GM18868 (cell line): ENCODE measurements around the gene GAGE10.
"Not testable (repeated sequence)": the region's sequence is repeated elsewhere in the genome, so short reads cannot be mapped to it uniquely, and the experiment has no call there.

Experiments used
- ATAC-seq: cut with Tn5 transposase; IDR thresholded peaks from one replicate; pipeline ENCODE4 v1.9.1; 2021; ENCODE audit warnings: mild to moderate bottlenecking, moderate library complexity; ENCODE audit not compliant: unreplicated experiment

The GAGE10 gene

GRCh38 chrX:49276207-49276606, 27.2 kb upstream of the GAGE10 start:
- no peak for ATAC-seq

GRCh38 chrX:49276671-49277534, 26.5 kb upstream of the GAGE10 start:
- no peak for ATAC-seq

GRCh38 chrX:49277535-49277830, 26.0 kb upstream of the GAGE10 start:
- no peak for ATAC-seq

- no peak for ATAC-seq
Observed at GRCh38 chrX:49278081-49278480, 25.4 kb upstream of the GAGE10 start.

GRCh38 chrX:49282647-49283011, 20.8 kb upstream of the GAGE10 start:
- no peak for ATAC-seq

- ATAC-seq: no peak
Observed at GRCh38 chrX:49284212-49284611, 19.2 kb upstream of the GAGE10 start.

GRCh38 chrX:49286136-49286535, 17.3 kb upstream of the GAGE10 start:
- ATAC-seq: no peak

GRCh38 chrX:49286581-49286980, 16.9 kb upstream of the GAGE10 start:
- ATAC-seq: no peak

- no peak for ATAC-seq
Observed at GRCh38 chrX:49287665-49288064, 15.8 kb upstream of the GAGE10 start.

GRCh38 chrX:49290215-49290614, 13.2 kb upstream of the GAGE10 start:
- ATAC-seq: no peak

GRCh38 chrX:49291615-49292337, 11.7 kb upstream of the GAGE10 start:
- peak; percentile 82 for ATAC-seq

GRCh38 chrX:49292400-49293362, 10.8 kb upstream of the GAGE10 start:
- ATAC-seq: no peak

- ATAC-seq: not testable (repeated sequence)
Observed at GRCh38 chrX:49299293-49299692, 4.2 kb upstream of the GAGE10 start.

GRCh38 chrX:49300703-49301102, 2.7 kb upstream of the GAGE10 start:
- ATAC-seq: no peak

GRCh38 chrX:49307775-49308174, 4.3 kb downstream of the GAGE10 start:
- not testable (repeated sequence) for ATAC-seq

- peak; percentile 67 for ATAC-seq
Observed at GRCh38 chrX:49308604-49309269, 5.3 kb downstream of the GAGE10 start.

GRCh38 chrX:49309401-49309981, 6.0 kb downstream of the GAGE10 start:
- peak; percentile 55 for ATAC-seq

- ATAC-seq: no peak
Observed at GRCh38 chrX:49310371-49310770, 6.9 kb downstream of the GAGE10 start.

- ATAC-seq: no peak
Observed at GRCh38 chrX:49312176-49312575, 8.7 kb downstream of the GAGE10 start.

- no peak for ATAC-seq
Observed at GRCh38 chrX:49316085-49316484, 12.6 kb downstream of the GAGE10 start.
